ENCODE measurements around the gene RIPPLY3. TPM values are rescaled to one million over a fixed set of nuclear protein-coding genes. Genes with fewer than 3 reads are reported as not detected.
"Not testable (repeated sequence)": the region's sequence is repeated elsewhere in the genome, so short reads cannot be mapped to it uniquely, and the experiment has no call there.

The RIPPLY3 gene
- total RNA-seq, 1 donor from 2014 or later: not detected

- Mint-ChIP-seq H3K27ac (peak overlapping the region; percentile 59), H3K4me3 (peak overlapping the region; percentile 48), H3K36me3 (ENCODE audit: low read depth) (no peaks in the 10 kb centered on the region), H3K4me1 (peaks cover 8% of the 10 kb centered on the region), H3K27me3 (no peaks in the 10 kb centered on the region), H3K9me3 (no peaks in the 10 kb centered on the region)
- CTCF ChIA-PET: interaction anchor here (1.0 to 3.7 kb wide), 3 partner anchors 9 to 50 kb away, joined by 4 to 24 read pairs (median 17); partner anchors contain the start of gene HLCS
- TF ChIP-seq CTCF (IDR thresholded peaks at IDR 0.05): no peak
- DNase-seq (no peak), ATAC-seq (ENCODE audit: low read depth) (no peak)
- POLR2A ChIA-PET: interaction anchor here (1.2 to 1.9 kb wide), 3 partner anchors 22 to 838 kb away, joined by 3 to 16 read pairs (median 3); partner anchors contain the start of genes DYRK1A and HLCS
- intact Hi-C loops (cut with micrococcal nuclease): loop anchor here (10.0 kb wide), 1 partner anchor 834 kb away; the partner anchor contains the start of gene DOP1B
Measured at GRCh38 chr21:36988536-36988935, 18.0 kb upstream of the RIPPLY3 start.

DNA sequence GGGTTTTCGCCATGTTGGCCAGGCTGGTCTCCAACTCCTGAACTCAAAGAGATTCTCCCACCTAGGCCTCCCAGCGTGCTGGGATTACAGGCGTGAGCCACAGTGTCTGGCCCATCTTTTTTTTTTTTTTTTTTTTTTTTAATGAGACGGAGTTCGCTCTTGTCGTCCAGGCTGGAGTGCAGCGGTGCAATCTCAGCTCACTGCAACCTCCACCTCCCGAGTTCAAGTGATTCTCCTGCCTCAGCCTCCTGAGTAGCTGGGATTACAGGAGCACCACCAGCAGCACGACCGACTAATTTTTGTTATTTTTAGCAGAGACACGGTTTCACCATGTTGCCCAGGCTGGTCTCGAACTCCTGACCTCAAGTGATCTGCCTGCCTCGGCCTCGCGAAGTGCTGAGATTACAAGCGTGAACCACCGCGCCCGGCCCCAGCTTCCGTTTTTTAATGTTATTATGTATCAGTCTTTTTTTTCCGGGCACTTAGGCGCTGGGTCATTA is 17.3 kb upstream of the RIPPLY3 start:
- POLR2A ChIA-PET: interaction anchor here (0.5 to 2.6 kb wide), 10 partner anchors 8 to 839 kb away, joined by 3 to 21 read pairs (median 5); partner anchors contain the start of genes DYRK1A, HLCS, PIGP and TTC3
- peak overlapping the region; percentile 80 for H3K27ac Mint-ChIP-seq
- not testable (repeated sequence) for H3K4me1 Mint-ChIP-seq; H3K9me3 Mint-ChIP-seq; H3K27me3 Mint-ChIP-seq; DNase-seq; H3K36me3 Mint-ChIP-seq (ENCODE audit: low read depth); ATAC-seq (ENCODE audit: low read depth)
- intact Hi-C loops (cut with micrococcal nuclease): loop anchor here (1.0 to 10.0 kb wide), 4 partner anchors 12 to 834 kb away; partner anchors contain the start of genes DOP1B, HLCS, PIGP and TTC3
- H3K4me3 Mint-ChIP-seq: peak overlapping the region; percentile 83
- CTCF ChIA-PET: interaction anchor here (0.6 to 3.7 kb wide), 10 partner anchors 10 to 359 kb away, joined by 3 to 24 read pairs (median 4); partner anchors contain the start of genes HLCS and RIPPLY3

- DNase-seq: peak; percentile 91
- peaks cover 10% of the 10 kb centered on the region for H3K4me1 Mint-ChIP-seq
- H3K9me3 Mint-ChIP-seq: no peaks in the 10 kb centered on the region
- peak overlapping the region; percentile 80 for H3K27ac Mint-ChIP-seq
- intact Hi-C loops (cut with micrococcal nuclease): loop anchor here (1.0 to 10.0 kb wide), 6 partner anchors 13 to 835 kb away; partner anchors contain the start of genes DOP1B, HLCS, PIGP and TTC3
- peak; percentile 92 for ATAC-seq (ENCODE audit: low read depth)
- ChIA-PET POLR2A (interaction anchor here (0.5 to 2.6 kb wide), 10 partner anchors 9 to 839 kb away, joined by 3 to 21 read pairs (median 5); partner anchors contain the start of genes DYRK1A, HLCS, PIGP and TTC3), CTCF (interaction anchor here (0.6 to 3.7 kb wide), 11 partner anchors 10 to 359 kb away, joined by 3 to 24 read pairs (median 3); partner anchors contain the start of genes HLCS and RIPPLY3)
- peak; percentile 27 for TF ChIP-seq CTCF (IDR thresholded peaks at IDR 0.05)
- no peaks in the 10 kb centered on the region for H3K36me3 Mint-ChIP-seq (ENCODE audit: low read depth)
- no peaks in the 10 kb centered on the region for H3K27me3 Mint-ChIP-seq
- H3K4me3 Mint-ChIP-seq: peak overlapping the region; percentile 83
Measured at GRCh38 chr21:36989699-36990507, 16.6 kb upstream of the RIPPLY3 start.

DNA sequence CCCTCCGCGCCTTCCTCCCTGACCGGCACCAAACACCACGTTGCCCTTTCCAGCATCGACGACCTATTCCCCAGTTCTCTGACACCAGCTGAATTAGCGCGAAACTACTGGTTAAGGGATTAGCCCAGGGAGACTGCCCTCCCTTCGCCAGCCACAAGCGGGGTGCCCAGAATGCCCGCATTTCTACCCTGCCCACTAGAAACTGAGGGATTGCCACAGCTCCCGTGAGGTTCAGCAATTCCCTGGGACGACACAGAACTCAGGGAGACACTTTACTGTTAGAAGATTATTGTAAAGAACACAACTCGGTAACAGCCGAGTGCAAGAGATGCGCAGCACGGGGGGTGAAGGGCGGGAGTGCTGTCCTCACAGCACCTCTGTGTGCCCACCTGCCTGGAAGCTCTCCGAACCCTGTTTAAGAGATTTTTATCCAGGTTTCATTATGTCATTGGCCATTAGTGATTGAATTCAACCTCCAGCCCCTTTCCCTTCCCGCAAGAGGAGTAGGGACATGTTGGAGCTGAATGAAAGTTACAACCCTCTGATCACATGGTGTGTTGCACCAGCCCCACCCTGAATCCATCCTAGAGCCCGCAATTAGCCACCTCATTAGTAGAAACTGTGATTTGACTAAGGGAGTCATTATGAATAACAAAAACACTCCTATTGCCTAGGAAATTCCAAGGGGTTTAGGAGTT is 15.8 kb upstream of the RIPPLY3 start:
- intact Hi-C loops (cut with micrococcal nuclease): loop anchor here (1.0 to 5.0 kb wide), 2 partner anchors 51 to 488 kb away; no protein-coding TSS in a partner anchor
- POLR2A ChIA-PET: interaction anchor here (0.6 to 2.6 kb wide), 4 partner anchors 12 to 277 kb away, joined by 4 to 21 read pairs (median 8); partner anchors contain the start of genes PIGP, TTC3 and VPS26C
- CTCF ChIA-PET: interaction anchor here (1.0 to 3.7 kb wide), 7 partner anchors 12 to 360 kb away, joined by 3 to 24 read pairs (median 3); partner anchors contain the start of gene HLCS

More for the DNA sequence above, 15.8 kb upstream of the RIPPLY3 start:
- no peaks in the 10 kb centered on the region for H3K27me3 Mint-ChIP-seq
- ATAC-seq (ENCODE audit: low read depth): no peak
- TF ChIP-seq CTCF (IDR thresholded peaks at IDR 0.05): no peak
- peak overlapping the region; percentile 71 for H3K27ac Mint-ChIP-seq
- no peak for DNase-seq
- no peaks in the 10 kb centered on the region for H3K9me3 Mint-ChIP-seq
- H3K36me3 Mint-ChIP-seq (ENCODE audit: low read depth): no peaks in the 10 kb centered on the region
- H3K4me3 Mint-ChIP-seq: peak overlapping the region; percentile 83
- H3K4me1 Mint-ChIP-seq: peaks cover 10% of the 10 kb centered on the region
